GM21723 (cell line): Measurements from ENCODE around the gene FAM222B.
A peak's percentile ranks its signal among the peaks of the same experiment; 100 is the strongest.
"Not testable (repeated sequence)": the region's sequence is repeated elsewhere in the genome, so short reads cannot be mapped to it uniquely, and the experiment has no call there.

Experiments
- ATAC-seq: cut with Tn5 transposase; IDR thresholded peaks from one replicate; pipeline ENCODE4 v1.9.1; 2021; ENCODE audit warnings: mild to moderate bottlenecking, moderate library complexity; ENCODE audit not compliant: unreplicated experiment

The FAM222B gene

DNA sequence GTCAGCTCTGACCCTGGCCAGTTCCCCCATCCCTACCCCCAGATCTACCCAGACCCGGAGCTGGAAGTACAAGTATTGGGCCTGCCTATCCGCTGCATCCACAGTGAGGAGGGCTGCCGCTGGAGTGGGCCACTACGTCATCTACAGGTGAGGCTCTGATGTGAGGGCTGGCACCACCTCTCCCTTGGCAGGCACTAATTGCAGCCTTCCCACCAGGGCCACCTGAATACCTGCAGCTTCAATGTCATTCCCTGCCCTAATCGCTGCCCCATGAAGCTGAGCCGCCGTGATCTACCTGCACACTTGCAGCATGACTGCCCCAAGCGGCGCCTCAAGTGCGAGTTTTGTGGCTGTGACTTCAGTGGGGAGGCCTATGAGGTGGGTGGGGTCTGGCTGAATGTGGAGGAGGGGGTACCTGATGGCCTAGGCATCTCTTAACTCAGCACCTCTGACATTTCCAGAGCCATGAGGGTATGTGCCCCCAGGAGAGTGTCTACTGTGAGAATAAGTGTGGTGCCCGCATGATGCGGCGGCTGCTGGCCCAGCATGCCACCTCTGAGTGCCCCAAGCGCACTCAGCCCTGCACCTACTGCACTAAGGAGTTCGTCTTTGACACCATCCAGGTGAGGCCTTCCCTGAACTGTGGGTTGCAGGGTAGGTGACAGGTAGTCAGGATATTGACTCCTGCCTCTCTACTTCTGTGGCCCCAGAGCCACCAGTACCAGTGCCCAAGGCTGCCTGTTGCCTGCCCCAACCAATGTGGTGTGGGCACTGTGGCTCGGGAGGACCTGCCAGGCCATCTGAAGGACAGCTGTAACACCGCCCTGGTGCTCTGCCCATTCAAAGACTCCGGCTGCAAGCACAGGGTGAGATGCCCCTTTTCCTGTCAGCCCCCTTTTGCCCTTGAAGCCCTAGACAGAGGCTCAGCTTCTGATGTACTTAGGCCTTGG, 94.5 kb downstream of the FAM222B start:
- no peak for ATAC-seq

DNA sequence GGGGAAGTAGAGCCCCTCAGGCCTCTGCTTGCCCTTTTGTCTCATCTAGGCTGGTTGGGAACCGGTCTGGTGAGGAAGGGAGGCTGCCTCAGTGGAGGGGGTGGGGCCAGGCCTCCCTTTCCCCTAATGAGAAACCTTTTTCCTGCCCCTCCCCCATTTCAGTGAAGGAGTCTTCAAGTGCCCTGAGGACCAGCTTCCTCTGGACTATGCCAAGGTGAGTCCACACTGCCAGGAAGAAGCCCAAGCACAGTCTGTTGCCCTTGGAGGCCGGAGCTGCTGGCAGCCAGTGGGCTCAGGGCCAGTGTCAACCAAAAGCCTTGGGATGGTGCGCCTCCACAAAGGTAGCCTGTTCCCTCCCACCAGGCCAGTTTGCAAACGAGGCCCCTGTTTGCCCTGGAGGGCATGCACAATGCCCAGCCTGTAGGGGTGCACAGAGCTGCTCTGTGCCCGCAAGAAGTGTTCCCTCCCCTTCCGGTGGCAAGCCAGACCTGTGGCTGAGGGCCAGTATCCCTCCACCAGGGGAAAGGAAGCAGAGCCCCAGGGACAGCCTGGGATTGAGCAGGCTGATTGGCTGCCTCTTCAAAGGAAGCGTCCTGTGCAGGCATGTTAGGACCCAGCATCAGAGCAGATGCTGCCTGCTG, 95.4 kb downstream of the FAM222B start:
- no peak for ATAC-seq

DNA sequence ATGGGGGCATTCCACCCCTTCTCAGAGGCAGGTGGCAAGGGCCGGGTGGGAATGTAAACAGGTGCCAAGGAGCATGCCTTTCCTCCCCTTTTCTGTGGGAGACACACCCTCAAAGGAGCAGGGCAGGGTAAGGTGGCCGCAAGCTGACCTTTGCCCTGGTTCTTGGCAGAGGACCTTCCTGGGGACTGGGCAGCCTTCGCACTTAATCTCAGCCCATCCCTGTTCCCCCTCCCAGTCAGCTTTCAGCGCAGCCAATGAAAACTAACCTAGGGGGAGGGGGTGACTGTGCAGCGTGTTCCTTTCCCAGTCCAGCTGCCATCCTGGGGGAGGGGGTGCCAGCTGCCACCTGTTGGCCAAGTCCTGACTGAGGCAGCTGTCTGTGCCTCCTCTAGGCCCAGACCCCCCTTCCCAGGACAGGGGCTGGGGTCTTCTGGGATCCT, 96.0 kb downstream of the FAM222B start:
- no peak for ATAC-seq

DNA sequence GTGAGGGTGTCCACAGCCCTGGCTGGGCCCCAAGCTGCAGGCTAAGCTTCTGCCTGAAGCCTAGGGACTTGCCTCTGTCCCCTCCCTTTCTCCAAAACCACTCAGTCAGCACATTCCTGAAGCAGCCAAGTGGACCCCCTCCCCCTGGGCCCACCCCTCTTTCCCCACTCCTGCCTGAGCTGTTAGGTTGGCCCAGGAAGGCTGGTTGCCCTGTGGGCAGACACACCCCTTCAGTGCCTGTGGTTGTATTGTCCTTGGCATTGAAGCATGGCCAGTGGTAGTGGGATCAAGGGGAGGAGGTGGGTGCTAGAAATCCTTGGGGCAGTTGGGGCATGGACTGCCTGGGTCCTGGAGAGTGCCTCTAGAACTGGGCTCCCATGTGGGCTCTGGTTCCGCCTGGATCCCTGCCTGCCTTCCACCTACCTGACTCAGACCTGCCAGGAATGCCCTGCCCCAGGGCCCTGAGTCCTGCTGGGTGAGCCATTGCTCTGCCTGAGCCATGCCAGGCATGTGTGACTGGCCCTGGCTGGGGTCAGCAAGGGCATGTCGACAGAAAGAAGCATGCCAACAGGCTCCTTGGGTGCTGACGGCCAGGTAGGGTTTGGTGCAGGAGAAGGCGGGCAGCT, 96.7 kb downstream of the FAM222B start:
- ATAC-seq, result no peak

DNA sequence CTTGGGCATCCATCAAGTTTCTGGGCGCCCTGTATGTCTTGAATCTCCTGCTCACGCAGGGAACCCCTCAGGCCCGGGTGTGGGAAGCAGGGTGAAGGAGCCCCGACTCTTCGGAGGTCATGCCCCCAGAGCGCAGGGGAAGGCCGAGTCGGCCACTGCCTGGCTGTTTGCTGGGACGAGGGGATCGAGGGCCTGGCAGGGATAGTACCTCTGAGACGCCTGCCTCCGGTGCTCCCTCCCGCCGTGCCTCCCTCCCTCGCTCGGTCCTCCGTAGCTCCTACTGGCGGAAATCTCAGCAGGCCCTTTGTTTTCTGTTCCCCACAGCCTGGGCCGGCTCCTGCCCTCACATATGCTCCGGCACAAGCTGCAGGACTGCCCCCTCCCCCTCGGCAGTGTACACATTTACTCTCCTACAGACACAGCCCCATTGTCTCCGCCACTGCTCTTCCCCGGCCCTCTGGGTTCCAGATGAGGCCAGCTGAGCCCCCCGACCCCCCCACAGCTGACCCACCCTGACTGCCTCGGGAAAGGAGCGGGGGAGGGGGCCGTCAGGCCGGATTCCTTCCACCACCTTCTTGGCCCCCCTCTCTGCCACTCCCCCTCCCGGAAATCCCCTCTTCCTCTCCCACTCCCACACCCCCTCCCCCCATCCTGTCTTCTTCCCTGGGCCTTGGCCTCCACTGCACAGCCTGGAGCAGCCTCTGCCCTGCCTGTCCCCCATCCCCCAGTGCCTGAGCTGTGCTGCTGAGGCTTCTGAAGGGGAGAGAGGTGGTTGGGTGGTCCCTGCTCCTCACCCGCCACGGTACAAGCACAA, 97.4 kb downstream of the FAM222B start:
- ATAC-seq, result no peak

DNA sequence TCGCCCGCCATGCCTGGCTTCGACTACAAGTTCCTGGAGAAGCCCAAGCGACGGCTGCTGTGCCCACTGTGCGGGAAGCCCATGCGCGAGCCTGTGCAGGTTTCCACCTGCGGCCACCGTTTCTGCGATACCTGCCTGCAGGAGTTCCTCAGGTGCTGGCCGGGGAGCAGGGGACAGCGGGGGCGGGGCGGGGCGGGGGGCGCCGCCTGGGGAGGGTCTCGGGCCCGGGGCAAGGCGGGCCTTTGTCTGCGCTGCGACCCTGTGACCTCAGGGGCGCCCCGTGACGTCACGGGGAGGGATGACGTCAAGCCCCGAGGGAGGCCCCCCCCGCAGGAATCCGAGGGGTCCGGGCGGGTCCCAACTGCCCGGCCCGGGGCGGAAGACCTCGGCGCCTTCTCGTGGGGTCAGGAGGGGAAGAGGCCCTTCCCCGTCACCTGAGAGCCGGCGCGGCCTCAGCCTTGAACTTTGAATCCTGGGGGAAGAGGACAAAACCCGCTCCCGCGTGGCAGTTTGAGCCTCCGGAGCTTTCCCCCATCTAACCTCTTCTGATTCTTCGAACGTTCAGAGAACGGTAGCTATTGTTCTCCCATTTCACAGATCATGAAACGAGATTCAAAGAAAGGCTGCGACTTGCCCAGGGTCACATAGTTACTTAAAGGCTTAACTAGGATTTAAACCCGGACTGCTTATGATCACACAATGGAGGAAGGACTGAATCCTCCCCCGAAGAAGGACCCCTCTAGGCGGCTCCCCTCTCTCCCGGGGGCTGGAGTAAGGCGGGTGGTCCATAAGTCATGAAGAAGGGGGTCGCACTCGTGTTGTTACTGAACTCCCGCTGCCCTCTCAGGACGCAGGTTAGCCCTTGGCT, 98.3 kb downstream of the FAM222B start:
- peak; percentile 20 for ATAC-seq

DNA sequence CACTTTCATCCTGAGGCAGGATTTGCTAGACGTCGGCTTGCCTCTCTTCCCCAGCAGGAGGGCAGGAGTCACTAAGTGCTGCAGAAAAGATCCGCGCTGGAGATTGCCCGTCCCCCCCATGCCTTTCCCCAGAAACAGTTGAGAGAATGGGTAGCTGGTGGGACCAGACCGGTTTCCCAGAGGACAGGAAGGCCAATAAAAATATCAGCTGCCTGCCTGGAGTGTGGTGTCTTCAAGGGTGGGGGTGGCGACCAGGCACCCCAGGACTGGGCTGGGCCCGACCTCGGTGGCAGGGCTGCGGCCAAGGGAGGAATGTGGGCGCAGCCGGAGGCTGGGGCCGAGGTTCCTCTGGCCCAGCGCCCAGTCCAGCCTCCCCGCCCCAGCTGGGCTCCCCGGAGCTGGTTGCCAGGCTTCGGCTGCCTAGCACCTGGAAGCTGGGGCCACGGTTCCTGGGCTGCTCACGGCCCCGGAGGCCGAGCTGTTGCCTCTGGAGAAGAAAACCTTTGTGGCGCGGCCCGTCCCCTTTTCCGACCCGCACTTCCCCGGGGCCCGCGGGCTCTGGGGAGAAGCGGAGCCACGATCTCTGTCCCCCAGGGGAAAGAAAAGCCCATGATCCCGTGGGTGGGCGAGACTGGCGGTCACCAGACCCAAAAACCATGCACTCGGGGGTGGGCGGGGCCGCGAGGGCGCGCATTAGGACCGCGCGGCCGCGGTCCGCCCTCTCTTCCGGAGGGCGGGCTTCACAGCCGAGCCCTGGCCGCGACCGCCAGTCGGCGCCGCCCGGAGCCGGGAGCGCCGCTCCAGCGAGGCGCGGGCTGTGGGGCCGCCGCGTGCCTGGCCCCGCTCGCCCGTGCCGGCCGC, 99.1 kb downstream of the FAM222B start, which contains the start of gene TRAF4:
TRAF4 (plus strand) TSS at position 769 of the 861 bp plus-strand sequence. CDS start 102 bp downstream, outside the sequence.
- ATAC-seq, result peak; percentile 54

DNA sequence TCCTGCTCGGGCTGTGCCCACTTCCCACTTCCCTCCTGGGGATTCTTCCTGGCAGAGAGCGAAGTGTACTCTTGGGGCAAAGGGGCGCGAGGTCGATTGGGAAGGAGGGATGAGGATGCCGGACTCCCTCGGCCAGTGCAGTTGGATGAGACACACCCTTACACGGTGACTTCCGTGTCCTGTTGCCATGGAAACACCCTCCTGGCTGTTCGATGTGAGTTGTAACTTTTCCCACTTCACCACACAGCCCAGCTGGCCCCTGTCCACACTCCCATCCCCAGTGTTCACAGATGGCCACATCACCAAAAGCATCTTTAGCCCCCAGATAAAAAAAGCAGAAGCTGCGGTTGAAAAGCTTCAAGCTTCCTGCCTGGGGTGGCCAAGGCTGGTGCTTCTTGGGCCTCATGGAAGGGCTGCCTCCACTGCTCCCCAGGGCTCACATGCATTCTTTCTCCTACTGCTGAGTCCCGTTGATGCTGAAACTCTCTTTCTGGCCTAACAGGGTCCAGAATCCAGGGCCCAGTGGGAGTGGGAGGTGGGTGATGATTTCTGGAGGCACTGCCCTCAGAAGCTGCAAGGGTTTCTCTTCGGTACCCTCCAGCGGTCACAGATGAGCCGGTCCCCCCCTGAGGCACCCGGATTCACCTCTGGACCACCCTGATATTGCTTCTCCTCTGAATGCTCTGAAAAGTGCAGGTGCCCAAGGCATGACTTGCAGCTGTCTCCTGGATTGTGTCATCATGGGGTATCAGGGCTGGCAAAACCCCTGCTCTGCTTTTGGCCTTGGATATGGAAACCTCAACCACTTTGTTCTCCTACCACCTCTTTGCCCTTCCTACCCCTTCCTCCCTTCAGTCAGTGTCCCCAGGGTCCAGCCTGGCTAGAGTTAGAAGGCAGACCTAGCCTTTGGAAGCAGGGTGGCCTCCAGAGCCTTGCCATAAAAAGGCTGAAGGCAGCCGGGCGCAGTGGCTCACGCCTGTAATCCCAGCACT, 100.9 kb downstream of the FAM222B start:
- ATAC-seq, result no peak

DNA sequence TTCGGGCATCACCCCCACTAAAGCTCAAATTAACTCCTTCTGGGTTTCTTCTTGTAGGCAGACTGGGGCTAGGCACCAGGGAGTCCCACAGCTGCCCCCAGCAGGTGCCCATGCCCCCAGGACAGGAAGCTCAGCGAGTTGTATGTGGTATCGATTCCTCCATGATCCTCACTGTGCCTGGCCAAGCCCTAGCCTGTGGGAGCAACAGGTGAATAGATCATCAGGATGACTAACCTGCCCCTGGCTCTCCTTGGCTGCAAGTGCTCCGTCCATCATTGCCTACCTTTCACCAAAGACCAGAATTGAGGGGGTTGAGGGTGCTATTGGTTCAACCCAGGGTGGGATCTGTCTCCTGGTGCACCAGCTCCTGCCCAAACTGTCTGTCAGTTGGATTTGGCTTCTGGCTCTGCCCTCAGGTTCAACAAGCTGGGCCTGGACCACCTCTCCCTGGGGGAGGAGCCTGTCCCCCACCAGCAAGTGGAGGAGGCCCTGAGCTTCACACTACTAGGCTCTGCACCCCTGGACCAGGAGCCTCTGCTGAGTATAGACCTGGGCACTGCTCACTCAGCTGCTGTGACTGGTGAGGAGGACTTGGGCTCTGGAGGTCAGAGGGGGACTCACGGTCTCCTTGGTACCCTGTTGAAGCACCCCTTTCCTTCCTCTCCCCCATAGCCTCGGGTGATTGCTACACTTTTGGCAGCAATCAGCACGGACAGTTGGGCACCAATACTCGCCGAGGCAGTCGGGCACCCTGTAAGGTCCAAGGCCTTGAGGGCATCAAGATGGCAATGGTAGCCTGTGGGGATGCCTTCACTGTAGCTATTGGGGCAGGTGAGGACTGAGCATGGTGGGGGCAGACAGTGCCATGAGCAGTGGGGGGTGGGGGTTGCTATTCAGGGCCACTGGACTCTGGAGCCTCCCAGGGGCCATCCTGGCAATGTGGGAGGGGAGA, 101.9 kb downstream of the FAM222B start:
- ATAC-seq, result no peak

DNA sequence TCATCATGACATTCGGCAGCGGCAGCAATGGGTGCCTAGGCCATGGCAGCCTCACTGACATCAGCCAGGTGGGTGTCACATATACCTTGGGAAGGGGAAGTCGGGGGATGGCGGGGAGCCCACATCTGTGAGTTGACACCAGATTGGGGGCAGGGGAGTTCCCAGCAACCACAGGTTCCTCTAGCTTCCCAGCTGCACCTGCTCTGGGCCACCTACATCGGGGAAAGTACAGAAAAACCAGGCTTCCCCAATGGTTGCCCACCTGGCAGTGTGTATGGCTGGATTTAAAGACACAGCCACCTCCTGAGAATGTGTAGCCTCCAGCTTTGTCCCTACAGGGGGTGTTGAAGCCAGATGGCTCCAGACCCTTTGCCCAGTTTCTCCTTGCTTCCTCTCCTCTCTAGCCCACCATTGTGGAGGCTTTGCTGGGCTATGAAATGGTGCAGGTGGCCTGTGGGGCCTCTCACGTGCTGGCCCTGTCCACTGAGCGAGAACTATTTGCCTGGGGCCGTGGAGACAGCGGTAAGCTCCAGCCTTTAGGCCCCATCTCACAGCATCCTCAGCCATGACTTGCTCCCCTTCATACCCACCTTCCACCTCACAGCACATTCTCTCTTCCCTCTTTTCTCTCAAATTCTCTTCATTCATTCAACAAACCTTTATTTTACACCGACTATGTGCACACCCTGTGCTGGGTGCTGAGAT, 103.8 kb downstream of the FAM222B start:
- peak; percentile 29 for ATAC-seq

DNA sequence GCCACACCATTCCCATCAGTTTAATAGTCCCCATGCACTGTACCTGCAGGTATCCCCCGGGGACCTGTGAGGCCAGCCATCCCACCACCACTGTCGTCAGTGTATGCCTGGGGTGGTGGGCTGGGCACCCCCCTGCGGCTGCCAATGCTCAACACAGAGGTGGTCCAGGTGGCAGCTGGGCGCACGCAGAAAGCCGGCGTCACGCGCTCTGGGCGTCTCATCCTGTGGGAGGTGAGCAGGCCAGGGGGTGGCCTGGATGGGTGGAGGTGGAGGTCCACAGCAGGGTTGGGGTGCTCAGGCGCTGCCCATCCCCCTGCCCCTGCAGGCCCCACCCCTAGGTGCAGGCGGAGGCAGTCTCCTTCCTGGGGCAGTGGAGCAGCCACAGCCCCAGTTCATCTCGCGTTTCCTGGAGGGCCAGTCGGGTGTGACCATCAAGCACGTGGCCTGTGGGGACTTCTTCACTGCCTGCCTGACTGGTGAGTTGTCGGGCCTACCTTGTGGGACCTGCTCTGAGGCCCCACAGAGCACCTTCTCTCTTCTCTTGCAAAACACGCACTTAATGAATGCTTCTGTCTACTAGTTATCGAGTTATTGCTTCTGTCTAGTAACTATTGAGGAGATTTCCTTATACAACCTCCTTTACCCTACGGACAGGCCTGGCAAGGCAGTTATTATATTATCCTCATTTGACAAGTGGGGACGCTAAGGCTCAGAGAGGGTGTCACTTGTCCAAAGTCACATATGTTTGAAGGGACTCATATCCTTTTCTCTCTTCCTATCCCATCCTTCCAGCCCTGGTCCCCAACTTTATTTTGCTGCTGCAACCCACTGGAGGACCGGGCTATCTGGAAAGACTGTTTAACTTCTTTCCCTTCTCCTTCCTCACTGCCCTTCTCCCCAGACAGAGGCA, 104.6 kb downstream of the FAM222B start:
- ATAC-seq, result peak; percentile 73

DNA sequence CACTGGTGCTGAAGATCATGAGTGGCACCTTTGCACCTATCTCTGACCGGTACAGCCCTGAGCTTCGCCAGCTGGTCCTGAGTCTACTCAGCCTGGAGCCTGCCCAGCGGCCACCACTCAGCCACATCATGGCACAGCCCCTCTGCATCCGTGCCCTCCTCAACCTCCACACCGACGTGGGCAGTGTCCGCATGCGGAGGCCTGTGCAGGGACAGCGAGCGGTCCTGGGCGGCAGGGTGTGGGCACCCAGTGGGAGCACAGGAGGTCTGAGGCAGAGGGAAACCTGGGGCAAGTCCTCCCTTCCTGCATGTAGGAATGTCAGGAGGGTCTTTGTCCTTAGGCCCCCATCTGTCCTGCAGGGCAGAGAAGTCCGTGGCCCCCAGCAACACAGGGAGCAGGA, 105.3 kb downstream of the FAM222B start:
- no peak for ATAC-seq

DNA sequence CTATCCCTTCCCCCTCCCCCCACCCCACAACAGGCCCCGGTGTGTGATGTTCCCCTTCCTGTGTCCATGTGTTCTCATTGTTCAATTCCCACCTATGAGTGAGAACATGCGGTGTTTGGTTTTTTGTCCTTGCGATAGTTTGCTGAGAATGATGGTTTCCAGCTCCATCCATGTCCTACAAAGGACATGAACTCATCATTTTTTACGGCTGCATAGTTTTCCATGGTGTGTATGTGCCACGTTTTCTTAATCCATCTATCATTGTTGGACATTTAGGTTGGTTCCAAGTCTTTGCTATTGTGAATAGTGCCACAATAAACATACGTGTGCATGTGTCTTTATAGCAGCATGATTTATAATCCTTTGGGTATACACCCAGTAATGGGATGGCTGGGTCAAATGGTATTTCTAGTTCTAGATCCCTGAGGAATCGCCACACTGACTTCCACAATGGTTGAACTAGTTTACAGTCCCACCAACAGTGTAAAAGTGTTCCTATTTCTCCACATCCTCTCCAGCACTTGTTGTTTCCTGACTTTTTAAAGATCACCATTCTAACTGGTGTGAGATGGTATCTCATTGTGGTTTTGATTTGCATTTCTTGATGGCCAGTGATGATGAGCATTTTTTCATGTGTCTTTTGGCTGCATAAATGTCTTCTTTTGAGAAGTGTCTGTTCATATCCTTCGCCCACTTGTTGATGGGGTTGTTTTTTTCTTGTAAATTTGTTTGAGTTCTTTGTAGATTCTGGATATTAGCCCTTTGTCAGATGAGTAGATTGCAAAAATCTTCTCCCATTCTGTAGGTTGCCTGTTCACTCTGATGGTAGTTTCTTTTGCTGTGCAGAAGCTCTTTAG, 106.4 kb downstream of the FAM222B start:
- ATAC-seq, result not testable (repeated sequence)

DNA sequence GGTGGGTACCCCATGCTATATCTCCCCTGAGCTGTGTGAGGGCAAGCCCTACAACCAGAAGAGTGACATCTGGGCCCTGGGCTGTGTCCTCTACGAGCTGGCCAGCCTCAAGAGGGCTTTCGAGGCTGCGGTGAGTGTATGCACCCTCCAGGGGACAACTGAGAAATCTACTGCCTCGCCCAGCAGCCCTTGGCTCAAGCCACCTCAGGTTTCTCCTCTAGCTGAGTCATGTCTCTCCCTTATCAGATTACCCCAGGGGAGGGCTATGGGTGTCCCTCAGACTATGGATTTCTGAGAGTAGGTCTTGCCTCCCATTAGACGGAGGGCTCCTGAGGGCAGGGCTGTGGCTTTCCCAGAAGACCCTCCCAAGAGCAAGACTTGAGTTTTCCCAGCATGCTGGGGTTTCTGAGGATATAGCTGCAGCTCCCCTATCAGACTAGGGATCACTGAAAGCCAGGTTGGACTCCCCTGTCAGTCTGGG, 107.3 kb downstream of the FAM222B start:
- ATAC-seq, result no peak
